ENCODE data around the gene MTHFR.

DNA sequence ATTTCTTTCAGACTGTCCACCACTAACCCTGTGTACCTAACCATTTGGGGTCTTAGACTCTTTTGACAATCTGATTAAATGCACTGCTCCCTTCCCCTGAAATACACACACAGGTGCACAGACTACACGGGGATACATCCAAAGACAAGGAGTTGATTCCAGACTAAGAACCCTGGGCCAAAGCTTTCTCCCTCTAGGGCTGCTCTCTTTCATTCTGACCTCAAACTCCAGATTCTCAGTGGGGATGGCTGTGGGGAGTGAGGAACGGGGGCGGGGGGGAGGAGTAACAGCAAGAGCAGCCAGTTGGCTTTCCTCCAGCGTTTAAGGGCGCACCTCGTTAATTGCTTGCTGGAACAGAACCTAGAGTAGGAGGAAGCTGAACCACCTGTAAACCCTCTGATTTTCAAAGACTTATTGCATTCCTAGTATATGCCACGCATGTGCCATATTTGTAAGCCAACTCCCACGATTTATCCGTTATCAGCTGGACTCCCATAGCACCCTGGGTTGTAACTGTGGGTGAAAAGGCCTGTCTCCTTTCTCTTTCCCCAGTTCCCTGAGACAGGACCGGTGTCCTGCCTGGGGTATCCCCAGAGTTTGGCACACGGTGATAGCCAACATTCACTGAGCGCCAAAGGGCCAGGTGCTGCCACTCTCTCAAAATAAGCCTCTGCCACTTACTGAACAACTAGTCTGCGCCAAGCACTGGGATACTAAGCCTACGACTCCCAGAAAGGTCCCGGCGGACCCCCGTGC lies 920 bp downstream of the MTHFR start:
- TF ChIP-seq ZNF274 (IDR thresholded peaks at IDR 0.05; ENCODE audit: low read depth, low read length) (no peak), SUZ12 (IDR thresholded peaks at IDR 0.05; ENCODE audit: extremely low read depth, insufficient read depth, insufficient read length) (no peak)

All from NT2/D1 (cell line).